GM19467 (cell line): Measurements from ENCODE around the gene TMEM253.

Experiments used
- ATAC-seq: cut with Tn5 transposase; IDR thresholded peaks from one replicate; pipeline ENCODE4 v1.9.1; 2021; ENCODE audit warnings: mild to moderate bottlenecking, moderate library complexity; ENCODE audit not compliant: unreplicated experiment

TMEM253 gene

GRCh38 chr14:21089877-21090193 is 11.0 kb upstream of the TMEM253 start:
- no peak for ATAC-seq

DNA sequence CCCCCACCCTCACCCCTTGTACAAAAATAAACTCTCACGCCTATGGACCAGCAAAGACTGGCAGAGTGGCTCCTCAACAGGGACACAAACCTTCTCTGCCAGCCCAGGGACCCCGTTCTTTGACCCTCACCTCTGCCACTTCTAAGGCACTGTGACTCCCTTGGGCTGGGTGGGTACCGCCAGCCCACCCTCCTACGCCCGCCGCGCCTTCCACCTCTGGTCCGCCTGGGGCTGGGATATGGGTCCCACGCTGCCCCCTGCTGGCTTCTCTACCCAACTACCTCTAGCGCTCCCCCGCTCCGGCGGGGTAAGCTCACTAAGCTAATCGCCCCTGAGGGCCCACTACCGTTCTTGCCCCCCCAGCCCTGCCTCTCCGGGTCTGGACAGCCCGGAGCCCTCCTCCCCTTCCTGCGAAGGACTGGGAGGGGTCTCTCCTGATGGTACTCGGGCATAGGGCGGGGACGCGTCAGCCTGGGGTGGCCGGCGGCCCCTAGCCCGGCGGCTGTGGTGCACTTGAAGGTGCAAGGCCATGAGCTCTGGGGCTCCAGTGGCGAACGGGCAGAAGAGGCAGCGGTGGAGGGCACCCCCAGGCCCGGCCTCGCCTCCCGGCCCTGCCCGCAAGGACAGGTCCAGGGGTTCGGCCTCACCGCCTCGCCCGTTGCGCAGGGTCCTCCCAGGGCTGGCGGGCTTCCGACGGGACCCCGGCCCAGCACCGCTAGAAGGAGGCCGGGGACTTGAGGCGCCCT is 10.5 kb upstream of the TMEM253 start:
- ATAC-seq: no peak

DNA sequence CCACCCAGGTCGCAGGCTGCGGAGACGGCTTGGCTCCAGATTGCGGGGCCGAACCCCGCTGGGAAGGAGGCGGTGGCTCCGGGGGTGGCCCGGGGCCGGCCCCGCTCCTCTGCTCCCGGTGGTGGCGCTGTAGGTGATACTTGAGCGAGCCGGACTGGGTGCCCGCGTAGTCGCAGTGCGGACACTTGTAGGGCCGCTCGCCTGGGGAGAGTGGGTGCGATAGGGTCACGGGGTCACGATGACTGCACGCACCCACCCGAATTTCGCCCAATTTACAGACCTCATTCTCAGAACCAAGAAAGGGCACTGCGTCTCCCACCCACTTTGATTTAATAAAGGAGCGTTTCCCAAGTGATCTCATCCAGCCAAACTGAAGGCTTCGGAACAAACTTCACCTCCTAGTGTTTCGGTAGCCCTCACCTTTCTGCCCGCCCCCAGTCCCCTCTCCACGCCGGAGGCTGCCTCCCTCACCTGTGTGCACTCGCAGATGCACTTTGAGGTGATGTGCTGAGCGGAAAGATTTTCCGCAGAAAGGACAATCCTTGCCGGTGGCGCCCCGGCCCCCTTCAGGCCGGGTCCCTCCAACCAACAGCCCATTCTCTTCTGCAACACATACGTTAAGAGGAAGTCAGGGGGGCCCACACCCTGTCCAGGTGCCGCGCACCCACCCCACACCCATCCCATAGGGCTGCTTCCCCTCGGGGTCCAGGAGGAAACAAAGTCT is 9.8 kb upstream of the TMEM253 start:
- no peak for ATAC-seq

DNA sequence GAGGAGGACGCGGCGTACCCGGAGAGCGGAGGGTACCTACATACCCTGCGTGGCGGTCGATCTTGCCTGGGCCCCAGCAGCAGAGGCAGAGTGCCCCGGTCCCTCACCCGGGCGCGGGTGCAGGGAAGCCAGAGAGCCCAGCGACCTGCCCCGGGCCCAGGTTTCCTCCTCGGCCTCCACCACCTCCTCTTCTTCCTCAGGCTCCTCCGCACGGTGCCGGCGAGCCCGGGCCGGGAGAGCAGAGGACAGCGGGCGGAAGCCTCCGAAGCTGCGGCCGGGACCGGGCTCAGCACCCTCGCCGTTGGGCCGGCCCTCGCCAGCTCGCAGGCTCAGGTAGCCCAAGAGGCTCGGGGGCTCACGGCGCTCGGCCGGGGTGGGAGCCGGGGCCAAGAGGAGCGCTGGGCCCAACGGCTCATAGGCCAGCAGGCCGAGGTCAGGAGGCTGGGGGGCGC is 9.0 kb upstream of the TMEM253 start:
- ATAC-seq: no peak

- peak; percentile 83 for ATAC-seq
These were observed 8.4 kb upstream of the TMEM253 start for GRCh38 chr14:21092273-21093011.

DNA sequence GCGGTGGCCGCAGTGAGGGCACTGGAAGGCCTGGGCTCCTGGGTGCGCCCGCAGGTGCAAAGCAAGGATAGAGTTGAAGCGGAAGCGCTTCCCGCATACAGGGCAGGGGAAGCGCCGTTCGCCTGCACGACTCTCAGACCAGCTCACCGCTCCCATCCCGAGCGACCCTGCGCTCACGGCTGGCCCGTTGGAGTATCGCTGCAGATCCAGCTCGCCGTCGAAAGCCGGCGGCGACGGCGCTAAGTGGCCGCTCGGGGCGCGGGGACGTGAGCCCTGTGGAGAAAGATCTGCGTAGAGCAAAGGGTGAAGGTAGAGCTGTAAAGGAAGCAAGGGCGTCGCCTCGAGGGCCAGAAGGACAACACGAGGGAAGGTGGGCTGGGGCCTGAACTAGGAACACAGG is 7.8 kb upstream of the TMEM253 start:
- ATAC-seq: no peak

DNA sequence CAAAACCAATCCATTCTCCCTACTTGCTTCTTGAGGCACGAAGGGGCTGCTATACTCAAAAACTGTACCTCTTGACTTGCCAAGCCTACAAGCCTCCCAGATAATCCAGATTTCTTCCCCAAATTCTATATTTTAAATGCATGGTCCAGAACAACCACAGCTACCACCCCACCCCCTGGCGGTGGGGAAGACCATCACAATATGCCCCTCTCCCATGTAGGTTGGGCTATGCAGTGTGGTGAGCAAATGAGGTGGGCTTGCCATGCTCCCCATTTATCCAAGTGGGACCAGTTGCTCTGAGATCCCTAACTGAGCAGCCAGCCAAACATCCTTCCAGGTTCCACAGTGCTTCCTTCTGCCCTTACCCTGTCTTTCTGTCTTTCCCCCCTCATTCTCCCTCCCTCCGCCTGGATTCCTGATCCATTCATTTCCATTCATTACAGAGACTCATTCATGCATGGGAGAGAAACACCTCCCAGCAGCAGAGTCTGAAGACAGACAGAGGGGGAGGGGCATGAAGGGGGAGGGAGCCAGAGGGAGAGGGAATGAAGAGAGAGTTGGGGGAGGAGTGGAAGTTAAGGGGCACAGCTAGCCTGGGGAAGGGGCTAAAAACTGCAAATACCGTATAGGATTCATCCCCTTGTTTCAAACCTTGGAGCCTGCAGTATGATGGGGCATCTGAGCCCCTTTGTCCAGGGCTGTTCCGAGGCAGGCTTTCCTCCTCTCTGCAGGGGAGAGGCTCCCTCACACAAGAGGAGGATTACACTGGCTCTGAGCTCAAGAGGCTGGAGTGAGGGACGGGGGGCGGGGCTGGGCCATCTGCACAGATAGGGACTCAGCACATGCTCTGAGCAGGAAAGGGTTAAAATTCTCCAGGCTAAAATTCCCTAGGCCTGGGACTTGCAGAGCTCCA is 6.8 kb upstream of the TMEM253 start:
- ATAC-seq: no peak

DNA sequence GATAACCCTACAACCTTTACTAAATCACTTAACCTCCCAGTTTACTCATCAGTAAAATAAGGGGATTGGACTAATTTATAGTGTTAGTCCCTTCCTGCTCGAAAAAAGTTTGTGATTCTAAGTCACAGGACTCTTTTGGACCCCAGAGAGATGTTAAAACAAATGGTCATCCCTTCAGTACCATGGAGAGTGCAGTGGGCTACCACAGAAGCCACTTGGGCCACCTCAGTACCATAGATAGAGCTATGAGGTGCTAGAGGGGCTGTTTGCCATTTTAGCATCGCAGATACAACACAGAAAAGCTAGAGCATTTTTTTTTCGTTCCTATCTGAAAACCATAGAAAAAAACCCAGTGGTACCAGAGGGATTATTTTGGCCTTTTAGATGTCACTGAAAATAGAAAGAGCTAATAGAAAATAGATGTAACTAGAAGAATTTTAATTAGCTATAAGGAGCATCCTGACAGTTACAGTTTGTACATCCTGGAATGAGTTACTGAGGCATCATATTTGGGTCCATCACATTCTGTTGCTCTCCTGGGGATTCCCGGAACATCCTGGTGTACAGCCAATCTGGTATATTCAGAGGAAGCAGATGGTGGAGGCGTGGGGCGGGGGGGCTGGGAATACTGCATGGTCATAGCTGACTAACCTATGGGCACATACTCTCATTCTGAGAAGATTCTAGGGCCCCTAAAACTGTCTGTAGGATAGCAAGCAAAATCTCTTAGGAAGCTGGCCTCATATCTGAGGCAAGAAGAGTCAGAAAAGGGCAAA is 5.2 kb upstream of the TMEM253 start:
- ATAC-seq: no peak

- ATAC-seq: no peak
These were observed 4.4 kb upstream of the TMEM253 start for GRCh38 chr14:21096438-21096837.

- no peak for ATAC-seq
These were observed 3.8 kb upstream of the TMEM253 start for GRCh38 chr14:21096978-21097635.

- no peak for ATAC-seq
These were observed 3.2 kb upstream of the TMEM253 start for GRCh38 chr14:21097636-21098075.

- no peak for ATAC-seq
These were observed 2.6 kb upstream of the TMEM253 start, which contains the start of gene ZNF219 for GRCh38 chr14:21098076-21098891. Gene ZNF219 (minus strand): TSS chr14:21098655. CDS start chr14:21093591, 5,064 bp downstream.

DNA sequence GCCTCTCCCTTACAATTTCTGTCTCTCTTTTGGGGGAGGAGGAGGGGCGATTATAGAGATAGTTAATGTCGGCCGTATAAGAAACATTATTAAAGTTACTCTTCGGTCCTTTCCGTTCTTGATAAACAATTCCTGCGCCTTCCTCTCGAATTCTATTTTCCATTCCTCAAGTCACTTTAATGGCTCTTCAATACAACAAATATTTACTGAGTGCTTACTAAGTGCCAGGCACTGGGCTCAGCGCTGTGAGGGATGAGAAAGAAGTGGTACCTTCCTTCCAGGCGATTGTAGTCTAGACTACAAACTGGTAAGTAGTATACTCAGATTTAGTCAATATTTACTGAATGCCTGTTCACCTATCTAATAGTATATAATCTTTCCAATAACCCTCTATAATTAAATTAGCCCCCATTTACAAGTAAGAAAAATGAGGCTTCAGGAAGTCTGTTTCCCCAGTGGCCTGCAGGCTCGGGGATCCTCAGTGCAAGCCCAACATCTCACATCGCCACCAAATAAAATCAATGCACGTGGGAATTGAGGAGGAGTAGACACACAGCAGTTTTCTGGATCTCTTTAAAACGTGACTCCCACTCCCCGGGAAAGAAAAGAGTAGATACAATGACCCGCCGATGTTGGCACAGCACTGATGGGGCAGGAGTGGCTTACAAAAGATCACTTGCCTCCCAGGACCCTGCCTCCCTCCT is 1.8 kb upstream of the TMEM253 start:
- no peak for ATAC-seq

DNA sequence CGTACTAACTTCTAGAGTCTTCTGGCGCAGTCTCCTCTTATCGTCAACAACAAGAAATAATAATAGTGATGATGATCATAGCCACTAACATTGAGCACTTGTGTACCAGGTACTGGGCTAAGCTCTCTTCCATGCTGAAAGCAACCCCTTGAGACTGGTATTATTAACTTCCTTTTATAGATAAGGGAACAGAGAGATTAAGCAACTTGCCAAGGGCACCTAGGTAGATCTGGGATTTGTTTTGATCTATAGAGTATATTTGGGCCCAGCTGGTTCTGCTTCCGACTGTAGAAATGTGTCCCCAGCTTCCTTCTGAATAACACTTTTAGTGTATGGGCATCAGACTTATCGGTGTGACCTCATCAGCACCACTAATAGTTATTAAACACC is 1.3 kb upstream of the TMEM253 start:
- no peak for ATAC-seq

GRCh38 chr14:21101802-21102413 is 1.0 kb downstream of the TMEM253 start:
- ATAC-seq: no peak

GRCh38 chr14:21102521-21103410 is 1.9 kb downstream of the TMEM253 start:
- ATAC-seq: no peak

DNA sequence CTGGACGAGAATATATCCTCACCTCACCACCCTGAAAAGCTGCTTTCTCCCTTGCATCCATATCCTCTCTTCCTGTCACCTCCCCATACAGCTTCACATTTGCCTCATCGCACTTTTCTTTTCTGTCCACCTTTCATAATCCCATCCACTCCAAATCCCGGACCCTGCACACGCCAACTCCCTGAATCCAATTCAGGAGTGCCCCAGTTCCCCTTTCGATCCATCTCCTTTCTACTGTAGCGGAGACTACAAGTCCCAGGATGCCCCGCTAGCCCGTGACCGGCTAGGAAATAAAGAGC is 2.5 kb downstream of the TMEM253 start:
- ATAC-seq: no peak
